ENCODE data around the gene CCP110.

The CCP110 gene, protein sequence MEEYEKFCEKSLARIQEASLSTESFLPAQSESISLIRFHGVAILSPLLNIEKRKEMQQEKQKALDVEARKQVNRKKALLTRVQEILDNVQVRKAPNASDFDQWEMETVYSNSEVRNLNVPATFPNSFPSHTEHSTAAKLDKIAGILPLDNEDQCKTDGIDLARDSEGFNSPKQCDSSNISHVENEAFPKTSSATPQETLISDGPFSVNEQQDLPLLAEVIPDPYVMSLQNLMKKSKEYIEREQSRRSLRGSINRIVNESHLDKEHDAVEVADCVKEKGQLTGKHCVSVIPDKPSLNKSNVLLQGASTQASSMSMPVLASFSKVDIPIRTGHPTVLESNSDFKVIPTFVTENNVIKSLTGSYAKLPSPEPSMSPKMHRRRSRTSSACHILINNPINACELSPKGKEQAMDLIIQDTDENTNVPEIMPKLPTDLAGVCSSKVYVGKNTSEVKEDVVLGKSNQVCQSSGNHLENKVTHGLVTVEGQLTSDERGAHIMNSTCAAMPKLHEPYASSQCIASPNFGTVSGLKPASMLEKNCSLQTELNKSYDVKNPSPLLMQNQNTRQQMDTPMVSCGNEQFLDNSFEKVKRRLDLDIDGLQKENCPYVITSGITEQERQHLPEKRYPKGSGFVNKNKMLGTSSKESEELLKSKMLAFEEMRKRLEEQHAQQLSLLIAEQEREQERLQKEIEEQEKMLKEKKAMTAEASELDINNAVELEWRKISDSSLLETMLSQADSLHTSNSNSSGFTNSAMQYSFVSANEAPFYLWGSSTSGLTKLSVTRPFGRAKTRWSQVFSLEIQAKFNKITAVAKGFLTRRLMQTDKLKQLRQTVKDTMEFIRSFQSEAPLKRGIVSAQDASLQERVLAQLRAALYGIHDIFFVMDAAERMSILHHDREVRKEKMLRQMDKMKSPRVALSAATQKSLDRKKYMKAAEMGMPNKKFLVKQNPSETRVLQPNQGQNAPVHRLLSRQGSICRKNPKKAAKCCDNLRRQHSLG

DNA sequence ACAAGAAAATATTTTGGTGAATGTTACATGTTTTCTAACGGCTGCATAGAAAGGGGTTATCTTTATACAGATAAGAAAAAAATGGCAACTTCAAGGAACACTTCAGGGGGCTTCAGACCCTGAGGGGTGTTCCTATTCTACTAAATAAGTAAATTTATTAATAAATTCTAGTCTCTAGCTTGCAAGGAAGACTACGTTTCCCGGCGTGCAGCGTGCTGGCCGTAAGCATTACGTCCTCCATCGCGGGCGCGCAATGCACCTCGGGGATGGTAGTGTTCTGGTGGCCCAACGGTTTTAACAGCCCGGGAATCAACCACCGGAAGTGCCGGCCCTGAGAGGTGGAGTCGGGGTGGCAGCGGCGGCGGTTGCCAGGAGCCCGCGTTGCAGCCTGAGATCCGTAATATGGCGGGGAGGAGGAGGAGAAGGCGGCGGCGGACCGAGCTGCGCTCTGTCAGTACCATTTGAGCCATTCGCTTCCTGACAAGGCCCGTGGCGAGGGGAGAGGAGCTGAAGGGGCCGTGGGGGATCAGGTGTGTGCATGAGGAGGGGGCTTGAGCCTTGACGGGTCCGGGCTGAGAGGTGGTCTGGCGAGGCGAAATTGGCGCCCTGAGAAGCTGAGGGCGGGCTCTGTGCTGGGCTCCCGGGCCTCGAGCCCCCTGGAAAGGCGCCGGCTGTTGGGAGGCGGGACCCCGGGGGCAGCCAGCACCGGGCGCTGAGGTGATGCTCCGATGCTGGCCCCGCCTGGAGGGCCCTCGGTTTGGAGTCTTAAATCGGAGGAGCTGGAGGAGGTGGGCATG lies at the start of gene CCP110:
Gene CCP110 (plus strand): TSS at position 384 of the 797 bp plus-strand sequence. CDS start 3,940 bp downstream, outside the sequence.
- H3K27ac ChIP-seq: peak within 1 kb of the TSS; percentile 79
- CTCF ChIA-PET: interaction anchor here (0.6 to 0.7 kb wide), 2 partner anchors 165 to 436 kb away, joined by 3 to 4 read pairs; no protein-coding TSS in a partner anchor

DNA sequence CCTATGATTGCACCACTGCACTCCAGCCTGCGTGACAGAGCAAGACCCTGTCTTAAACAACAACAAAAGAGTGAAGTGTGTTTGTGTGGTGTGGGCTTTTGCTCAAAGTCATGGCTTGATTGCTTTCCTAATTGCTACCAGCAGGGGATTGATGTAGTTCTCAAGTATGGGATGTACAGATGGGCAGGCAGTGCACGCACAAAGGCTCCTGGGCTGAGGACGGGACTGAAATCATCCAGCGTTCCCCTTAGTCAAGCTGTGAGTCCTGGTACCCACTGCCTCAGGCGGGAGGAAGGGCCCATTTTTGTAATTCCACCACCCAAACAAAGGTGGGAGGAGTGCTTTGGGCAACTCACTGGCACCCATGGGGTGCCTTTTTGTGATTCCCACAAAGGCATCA lies 49.1 kb upstream of the CCP110 start:
- CTCF ChIA-PET: no interaction called here
- DNase-seq (ENCODE audit: low spot score): no peak
- H3K27ac ChIP-seq: no peak overlapping the region
- POLR2A ChIA-PET (ENCODE audit: low non-redundant PET): no interaction called here
- TF ChIP-seq, protein P1, sequence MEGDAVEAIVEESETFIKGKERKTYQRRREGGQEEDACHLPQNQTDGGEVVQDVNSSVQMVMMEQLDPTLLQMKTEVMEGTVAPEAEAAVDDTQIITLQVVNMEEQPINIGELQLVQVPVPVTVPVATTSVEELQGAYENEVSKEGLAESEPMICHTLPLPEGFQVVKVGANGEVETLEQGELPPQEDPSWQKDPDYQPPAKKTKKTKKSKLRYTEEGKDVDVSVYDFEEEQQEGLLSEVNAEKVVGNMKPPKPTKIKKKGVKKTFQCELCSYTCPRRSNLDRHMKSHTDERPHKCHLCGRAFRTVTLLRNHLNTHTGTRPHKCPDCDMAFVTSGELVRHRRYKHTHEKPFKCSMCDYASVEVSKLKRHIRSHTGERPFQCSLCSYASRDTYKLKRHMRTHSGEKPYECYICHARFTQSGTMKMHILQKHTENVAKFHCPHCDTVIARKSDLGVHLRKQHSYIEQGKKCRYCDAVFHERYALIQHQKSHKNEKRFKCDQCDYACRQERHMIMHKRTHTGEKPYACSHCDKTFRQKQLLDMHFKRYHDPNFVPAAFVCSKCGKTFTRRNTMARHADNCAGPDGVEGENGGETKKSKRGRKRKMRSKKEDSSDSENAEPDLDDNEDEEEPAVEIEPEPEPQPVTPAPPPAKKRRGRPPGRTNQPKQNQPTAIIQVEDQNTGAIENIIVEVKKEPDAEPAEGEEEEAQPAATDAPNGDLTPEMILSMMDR (conservative IDR thresholded peaks at IDR 0.05; ENCODE audit: low read depth): no peak

More for the DNA sequence above, at the start of gene CCP110:
- POLR2A ChIA-PET (ENCODE audit: low non-redundant PET): no interaction called here
- TF ChIP-seq, protein P1 (conservative IDR thresholded peaks at IDR 0.05; ENCODE audit: low read depth): no peak
- peak; percentile 94 for DNase-seq (ENCODE audit: low spot score)

DNA sequence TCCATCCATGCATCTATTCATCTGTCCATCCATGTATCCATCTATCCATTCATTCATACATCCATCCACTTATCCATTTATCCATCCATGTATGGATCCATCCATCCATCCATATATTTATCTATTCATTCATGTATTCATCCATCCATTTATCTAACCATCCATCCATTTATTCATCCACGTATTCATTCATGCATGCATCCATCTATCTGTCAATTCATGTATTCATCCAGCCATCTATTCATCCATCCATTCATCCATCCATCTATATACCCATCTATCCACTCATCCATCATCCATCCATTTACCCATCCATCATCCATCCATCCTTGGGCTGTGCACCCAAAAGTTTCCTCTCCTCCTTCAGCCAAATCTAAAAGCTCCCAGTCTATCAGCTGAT lies 45.2 kb upstream of the CCP110 start:
- POLR2A ChIA-PET (ENCODE audit: low non-redundant PET): no interaction called here
- CTCF ChIA-PET: interaction anchor here (0.6 kb wide), 1 partner anchor 429 kb away, joined by 4 read pairs; no protein-coding TSS in a partner anchor
- no peak overlapping the region for H3K27ac ChIP-seq
- TF ChIP-seq, protein P1 (conservative IDR thresholded peaks at IDR 0.05; ENCODE audit: low read depth): no peak
- DNase-seq (ENCODE audit: low spot score): no peak

DNA sequence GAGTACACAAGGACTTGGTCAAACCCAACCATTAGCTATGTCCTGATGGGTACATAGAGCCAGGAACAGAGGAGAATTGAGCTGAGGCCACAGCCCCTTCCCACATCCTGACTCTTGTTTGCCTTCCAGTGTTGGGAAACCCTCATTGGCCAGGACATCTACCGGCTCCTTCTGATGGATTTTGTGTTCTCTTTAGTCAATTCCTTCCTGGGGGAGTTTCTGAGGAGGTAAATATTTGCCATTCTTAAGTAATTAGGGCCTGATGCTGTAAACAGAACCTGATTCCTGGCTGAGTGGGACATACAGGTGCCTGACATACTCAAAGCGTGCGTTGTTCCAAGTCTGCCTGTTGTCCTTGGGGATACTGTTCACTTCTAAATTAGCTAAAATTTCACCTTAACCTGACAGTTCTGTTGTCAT lies 44.4 kb upstream of the CCP110 start:
- DNase-seq (ENCODE audit: low spot score): no peak
- CTCF ChIA-PET: interaction anchor here (0.6 kb wide), 1 partner anchor 428 kb away, joined by 4 read pairs; no protein-coding TSS in a partner anchor
- POLR2A ChIA-PET (ENCODE audit: low non-redundant PET): no interaction called here
- TF ChIP-seq, protein P1 (conservative IDR thresholded peaks at IDR 0.05; ENCODE audit: low read depth): no peak
- H3K27ac ChIP-seq: no peak overlapping the region

DNA sequence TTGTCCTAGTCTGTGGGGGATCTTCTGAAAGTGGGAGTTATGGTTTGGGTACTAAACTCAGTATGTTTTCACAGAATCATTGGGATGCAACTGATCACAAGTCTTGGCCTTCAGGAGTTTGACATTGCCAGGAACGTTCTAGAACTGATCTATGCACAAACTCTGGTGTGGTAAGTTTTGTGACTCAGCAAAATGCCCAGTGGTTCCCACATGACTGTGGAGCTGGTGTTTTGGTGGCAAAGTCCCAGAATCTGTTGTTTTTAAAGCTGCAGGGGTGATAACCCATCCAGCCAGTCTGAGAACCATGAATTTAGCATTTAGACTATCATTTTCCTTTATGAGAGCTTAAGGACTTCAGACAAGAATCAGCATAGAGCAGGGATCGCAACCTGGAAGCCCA lies 42.4 kb upstream of the CCP110 start:
- H3K27ac ChIP-seq: no peak overlapping the region
- ChIA-PET CTCF (interaction anchor here (0.8 kb wide), 1 partner anchor 394 kb away, joined by 3 read pairs; no protein-coding TSS in a partner anchor), POLR2A (ENCODE audit: low non-redundant PET) (no interaction called here)
- TF ChIP-seq, protein P1 (conservative IDR thresholded peaks at IDR 0.05; ENCODE audit: low read depth): no peak
- no peak for DNase-seq (ENCODE audit: low spot score)
